SK-N-SH treated with all-trans-retinoic acid at 6 μM for 48 hours (cell line): ENCODE results near the gene TGFA.

ENCODE experiments used
- ARNTL ChIP-seq: fragments of 450-650 bp; formaldehyde crosslinking; IDR thresholded peaks from 2 replicates; pipeline ENCODE4 v1.5.0; 2020; ENCODE audit warnings: low read depth, mild to moderate bottlenecking, moderate library complexity, borderline replicate concordance
- CSDC2 ChIP-seq: fragments of 250-450 bp; sonication (Bioruptor Pico); IDR thresholded peaks from 2 replicates; pipeline ENCODE4 v1.5.0; 2020; ENCODE audit warnings: mild to moderate bottlenecking, moderate library complexity
- PATZ1 ChIP-seq: fragments of 250-450 bp; sonication (Bioruptor Pico); IDR thresholded peaks from 2 replicates; pipeline ENCODE4 v1.8.0; 2020; ENCODE audit warnings: mild to moderate bottlenecking, moderate library complexity, borderline replicate concordance
- RARB ChIP-seq: fragments of 250-450 bp; sonication (Bioruptor Pico); IDR thresholded peaks from 2 replicates; pipeline ENCODE4 v1.8.0; 2021; ENCODE audit warnings: mild to moderate bottlenecking, moderate library complexity
- TSHZ2 ChIP-seq: fragments of 250-450 bp; sonication (Bioruptor Pico); IDR thresholded peaks from 2 replicates; pipeline ENCODE4 v1.5.0; 2020; ENCODE audit warnings: mild to moderate bottlenecking, moderate library complexity
- ZFP30 ChIP-seq: fragments of 450-650 bp; formaldehyde crosslinking; IDR thresholded peaks from 2 replicates; pipeline ENCODE4 v1.5.0; 2022; ENCODE audit warnings: mild to moderate bottlenecking, moderate library complexity
- TF ChIP-seq, protein P1 (sequence below): fragments of 250-450 bp; sonication (Bioruptor Pico); IDR thresholded peaks from 2 replicates; pipeline ENCODE4 v1.5.1; 2020; ENCODE audit warnings: low read depth, mild to moderate bottlenecking, moderate library complexity

- TF ChIP-seq TSHZ2 (CRISPR knock-in tag) = no peak
- TF ChIP-seq ARNTL = no peak
- no peak for TF ChIP-seq CSDC2 (CRISPR knock-in tag)
- no peak for TF ChIP-seq ZFP30 (CRISPR knock-in tag)
- TF ChIP-seq RARB (CRISPR knock-in tag) = no peak
- TF ChIP-seq, protein P1, sequence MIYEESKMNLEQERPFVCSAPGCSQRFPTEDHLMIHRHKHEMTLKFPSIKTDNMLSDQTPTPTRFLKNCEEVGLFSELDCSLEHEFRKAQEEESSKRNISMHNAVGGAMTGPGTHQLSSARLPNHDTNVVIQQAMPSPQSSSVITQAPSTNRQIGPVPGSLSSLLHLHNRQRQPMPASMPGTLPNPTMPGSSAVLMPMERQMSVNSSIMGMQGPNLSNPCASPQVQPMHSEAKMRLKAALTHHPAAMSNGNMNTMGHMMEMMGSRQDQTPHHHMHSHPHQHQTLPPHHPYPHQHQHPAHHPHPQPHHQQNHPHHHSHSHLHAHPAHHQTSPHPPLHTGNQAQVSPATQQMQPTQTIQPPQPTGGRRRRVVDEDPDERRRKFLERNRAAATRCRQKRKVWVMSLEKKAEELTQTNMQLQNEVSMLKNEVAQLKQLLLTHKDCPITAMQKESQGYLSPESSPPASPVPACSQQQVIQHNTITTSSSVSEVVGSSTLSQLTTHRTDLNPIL (CRISPR knock-in tag) = no peak
- no peak for TF ChIP-seq PATZ1 (CRISPR knock-in tag)
Measured at GRCh38 chr2:70463997-70464396, 89.6 kb downstream of the TGFA start.
